Parathyroid adenoma (tissue), 2 donors: Measurements from ENCODE around the gene STRN.

ENCODE experiments used
- H2AFZ ChIP-seq: fragments of 300-600 bp; sonication (generic); one replicate; pipeline ENCODE4 v1.7.0; 2017; ENCODE audit warnings: antibody characterized with exemption, mild to moderate bottlenecking
- H3K27ac ChIP-seq: fragments of 300-600 bp; sonication (generic); one replicate; pipeline ENCODE4 v1.7.0; 2017
- H3K27me3 ChIP-seq: fragments of 300-600 bp; sonication (generic); one replicate; pipeline ENCODE4 v1.7.0; 2017; ENCODE audit warnings: low read length; ENCODE audit not compliant: control insufficient read depth, insufficient read depth
- H3K36me3 ChIP-seq: fragments of 300-600 bp; sonication (generic); one replicate; pipeline ENCODE4 v1.7.0; 2017; ENCODE audit warnings: low read length; ENCODE audit not compliant: control insufficient read depth, insufficient read depth
- H3K4me1 ChIP-seq: fragments of 300-600 bp; sonication (generic); one replicate; pipeline ENCODE4 v1.7.0; 2017; ENCODE audit warnings: control low read depth
- H3K4me2 ChIP-seq: fragments of 300-600 bp; sonication (generic); one replicate; pipeline ENCODE4 v1.7.0; 2017; ENCODE audit warnings: low read length
- H3K4me3 ChIP-seq: fragments of 300-600 bp; sonication (generic); one replicate; pipeline ENCODE4 v1.7.0; 2017; ENCODE audit warnings: low read depth, low read length
- H3K79me2 ChIP-seq: fragments of 300-600 bp; sonication (generic); one replicate; pipeline ENCODE4 v1.7.0; 2017; ENCODE audit warnings: control low read depth
- H3K9ac ChIP-seq: fragments of 300-600 bp; sonication (generic); one replicate; pipeline ENCODE4 v1.7.0; 2017; ENCODE audit warnings: mild to moderate bottlenecking
- H3K9me3 ChIP-seq: fragments of 300-600 bp; sonication (generic); one replicate; pipeline ENCODE4 v1.7.0; 2017; ENCODE audit warnings: low read length; ENCODE audit not compliant: control insufficient read depth
- TF ChIP-seq, protein P1 (sequence below): fragments of 300-600 bp; sonication (generic); IDR thresholded peaks from one replicate; pipeline ENCODE4 v1.7.0; 2017; ENCODE audit warnings: antibody characterized with exemption, mild to moderate bottlenecking
- donor health status: primary hyperparathyroidism.

Gene STRN, protein sequence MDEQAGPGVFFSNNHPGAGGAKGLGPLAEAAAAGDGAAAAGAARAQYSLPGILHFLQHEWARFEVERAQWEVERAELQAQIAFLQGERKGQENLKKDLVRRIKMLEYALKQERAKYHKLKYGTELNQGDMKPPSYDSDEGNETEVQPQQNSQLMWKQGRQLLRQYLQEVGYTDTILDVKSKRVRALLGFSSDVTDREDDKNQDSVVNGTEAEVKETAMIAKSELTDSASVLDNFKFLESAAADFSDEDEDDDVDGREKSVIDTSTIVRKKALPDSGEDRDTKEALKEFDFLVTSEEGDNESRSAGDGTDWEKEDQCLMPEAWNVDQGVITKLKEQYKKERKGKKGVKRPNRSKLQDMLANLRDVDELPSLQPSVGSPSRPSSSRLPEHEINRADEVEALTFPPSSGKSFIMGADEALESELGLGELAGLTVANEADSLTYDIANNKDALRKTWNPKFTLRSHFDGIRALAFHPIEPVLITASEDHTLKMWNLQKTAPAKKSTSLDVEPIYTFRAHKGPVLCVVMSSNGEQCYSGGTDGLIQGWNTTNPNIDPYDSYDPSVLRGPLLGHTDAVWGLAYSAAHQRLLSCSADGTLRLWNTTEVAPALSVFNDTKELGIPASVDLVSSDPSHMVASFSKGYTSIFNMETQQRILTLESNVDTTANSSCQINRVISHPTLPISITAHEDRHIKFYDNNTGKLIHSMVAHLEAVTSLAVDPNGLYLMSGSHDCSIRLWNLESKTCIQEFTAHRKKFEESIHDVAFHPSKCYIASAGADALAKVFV

DNA sequence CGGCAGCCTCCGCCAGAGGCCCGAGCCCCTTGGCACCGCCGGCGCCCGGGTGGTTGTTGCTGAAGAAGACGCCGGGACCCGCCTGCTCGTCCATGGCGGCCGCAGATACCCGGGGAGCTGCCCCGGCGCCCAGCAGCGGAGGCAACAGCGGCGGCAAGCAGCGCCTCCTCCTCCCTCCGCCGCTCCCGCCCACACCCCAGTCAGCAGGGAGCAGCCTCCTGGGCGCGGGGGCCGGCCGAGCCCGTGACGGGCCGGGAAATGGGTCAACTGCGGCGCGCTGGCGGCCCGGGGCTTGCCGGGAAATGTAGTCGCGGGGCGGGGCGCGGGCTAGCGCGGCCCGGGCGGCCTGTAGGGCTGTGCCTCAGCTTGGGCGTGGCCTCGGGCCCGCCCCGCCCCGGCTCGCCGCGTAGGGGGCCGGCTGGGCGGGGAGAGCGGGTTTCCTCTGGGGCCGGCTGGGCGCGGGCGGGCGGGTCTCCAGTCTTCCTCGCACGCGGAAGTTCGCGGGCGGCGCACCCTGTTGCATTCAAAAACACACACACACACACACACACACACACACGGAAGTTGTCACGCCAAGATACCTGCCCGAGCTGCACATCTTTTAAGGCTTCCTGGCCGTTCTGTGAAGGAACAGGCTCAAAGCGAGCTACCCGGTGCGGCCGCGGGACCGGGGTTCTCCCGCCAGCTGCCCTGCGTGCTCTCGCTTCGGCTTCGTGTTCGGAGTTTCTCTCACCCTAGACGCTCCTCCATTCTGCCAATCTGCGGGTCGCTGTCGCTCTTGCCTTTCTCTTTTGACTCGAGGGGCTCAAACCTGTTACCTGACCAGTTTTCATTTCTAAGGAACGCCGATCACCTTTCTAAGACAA is at the start of gene STRN:
TSS of gene STRN (minus strand) at position 167 of the 866 bp plus-strand sequence. CDS start at position 94, 73 bp downstream.
- Histone ChIP-seq H3K27me3 (no peaks in the 10 kb centered on the region), H3K9ac (peak within 1 kb of the TSS; percentile 24), H3K4me1 (peaks cover 3% of the 10 kb centered on the region), H2AFZ (peak within 1 kb of the TSS; percentile 98), H3K4me2 (peak within 1 kb of the TSS; percentile 97), H3K4me3 (peak within 1 kb of the TSS; percentile 83), H3K27ac (peak within 1 kb of the TSS; percentile 58), H3K36me3 (no peaks in the 10 kb centered on the region), H3K9me3 (no peaks in the 10 kb centered on the region), H3K79me2 (peaks cover 10% of the 10 kb centered on the region)
- TF ChIP-seq, protein P1, sequence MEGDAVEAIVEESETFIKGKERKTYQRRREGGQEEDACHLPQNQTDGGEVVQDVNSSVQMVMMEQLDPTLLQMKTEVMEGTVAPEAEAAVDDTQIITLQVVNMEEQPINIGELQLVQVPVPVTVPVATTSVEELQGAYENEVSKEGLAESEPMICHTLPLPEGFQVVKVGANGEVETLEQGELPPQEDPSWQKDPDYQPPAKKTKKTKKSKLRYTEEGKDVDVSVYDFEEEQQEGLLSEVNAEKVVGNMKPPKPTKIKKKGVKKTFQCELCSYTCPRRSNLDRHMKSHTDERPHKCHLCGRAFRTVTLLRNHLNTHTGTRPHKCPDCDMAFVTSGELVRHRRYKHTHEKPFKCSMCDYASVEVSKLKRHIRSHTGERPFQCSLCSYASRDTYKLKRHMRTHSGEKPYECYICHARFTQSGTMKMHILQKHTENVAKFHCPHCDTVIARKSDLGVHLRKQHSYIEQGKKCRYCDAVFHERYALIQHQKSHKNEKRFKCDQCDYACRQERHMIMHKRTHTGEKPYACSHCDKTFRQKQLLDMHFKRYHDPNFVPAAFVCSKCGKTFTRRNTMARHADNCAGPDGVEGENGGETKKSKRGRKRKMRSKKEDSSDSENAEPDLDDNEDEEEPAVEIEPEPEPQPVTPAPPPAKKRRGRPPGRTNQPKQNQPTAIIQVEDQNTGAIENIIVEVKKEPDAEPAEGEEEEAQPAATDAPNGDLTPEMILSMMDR = no peak

DNA sequence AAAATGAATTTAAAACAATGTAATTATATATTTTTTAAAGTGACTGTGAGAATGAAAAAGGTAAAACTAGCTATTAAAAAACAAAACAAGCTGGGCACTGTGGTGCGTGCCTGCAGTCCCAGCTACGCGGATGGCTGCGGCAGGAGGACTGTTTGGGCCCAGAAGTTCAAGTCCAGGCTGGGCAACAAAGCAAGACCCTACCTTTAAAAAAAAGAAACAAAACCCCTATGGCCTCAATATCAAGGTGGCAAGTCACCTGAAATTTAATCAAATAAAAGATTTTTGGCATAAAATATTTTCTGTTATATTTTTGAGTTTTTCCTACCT is 46.9 kb upstream of the STRN start:
- Histone ChIP-seq H3K27me3 (no peaks in the 10 kb centered on the region), H3K4me2 (no peak overlapping the region), H2AFZ (no peak overlapping the region), H3K79me2 (no peaks in the 10 kb centered on the region), H3K9ac (no peak overlapping the region), H3K36me3 (no peaks in the 10 kb centered on the region), H3K4me1 (no peaks in the 10 kb centered on the region), H3K27ac (no peak overlapping the region), H3K9me3 (no peaks in the 10 kb centered on the region), H3K4me3 (no peak overlapping the region)
- TF ChIP-seq, protein P1 = no peak

GRCh38 chr2:37011130-37011529 is 44.8 kb upstream of the STRN start:
- Histone ChIP-seq H3K4me2 (no peak overlapping the region), H3K9ac (no peak overlapping the region), H3K79me2 (no peaks in the 10 kb centered on the region), H2AFZ (no peak overlapping the region), H3K4me3 (no peak overlapping the region), H3K27me3 (no peaks in the 10 kb centered on the region), H3K9me3 (no peaks in the 10 kb centered on the region), H3K4me1 (no peaks in the 10 kb centered on the region), H3K27ac (no peak overlapping the region), H3K36me3 (no peaks in the 10 kb centered on the region)
- TF ChIP-seq, protein P1 = no peak

- Histone ChIP-seq H3K4me2 (no peak overlapping the region), H3K27me3 (no peaks in the 10 kb centered on the region), H3K79me2 (no peaks in the 10 kb centered on the region), H3K4me3 (no peak overlapping the region), H3K4me1 (no peaks in the 10 kb centered on the region), H3K9ac (no peak overlapping the region), H3K27ac (no peak overlapping the region), H2AFZ (no peak overlapping the region), H3K9me3 (no peaks in the 10 kb centered on the region), H3K36me3 (no peaks in the 10 kb centered on the region)
- TF ChIP-seq, protein P1 = peak; percentile 37
These were observed 39.0 kb upstream of the STRN start for GRCh38 chr2:37005118-37005868.
